Prostate gland (tissue), 2 donors: ENCODE data around the gene GASK1A. TPM values are rescaled to one million over a fixed set of nuclear protein-coding genes. Genes with fewer than 3 reads are reported as not detected.
A peak's percentile ranks its signal among the peaks of the same experiment; 100 is the strongest.

Experiments used
- DNase-seq: peaks from one replicate; pipeline ENCODE4 v3.0.0-alpha.2; 2019; ENCODE audit warnings: low spot score
- H3K27ac ChIP-seq, 2 donors: fragments of 200-600 bp; sonication (generic); 2 replicates each; pipeline ENCODE4 v1.5.1; 2017 to 2019
- H3K27me3 ChIP-seq: fragments of 200-600 bp; sonication (generic); replicated peaks from 2 replicates; pipeline ENCODE4 v1.5.1; 2019; ENCODE audit not compliant: insufficient read depth
- H3K36me3 ChIP-seq, 2 donors: fragments of 200-600 bp; sonication (generic); 1 replicate in 1 of 2; 2 replicates in 1 of 2; pipeline versions ENCODE4 v1.5.1 to v1.8.1; 2017 to 2019
- H3K4me1 ChIP-seq: fragments of 200-600 bp; sonication (generic); replicated peaks from 2 replicates; pipeline ENCODE4 v1.5.1; 2019
- H3K4me3 ChIP-seq, 2 donors: fragments of 200-600 bp; sonication (generic); 2 replicates each; pipeline ENCODE4 v1.5.1; 2017 to 2019
- H3K9me3 ChIP-seq: fragments of 200-600 bp; sonication (generic); 2 replicates; pipeline ENCODE4 v1.5.1; 2017
- CTCF ChIP-seq, 4 experiments: fragments of 200-600 bp in 2 of 4; fragments of 450-650 bp in 2 of 4; sonication (generic) in 2 of 4; IDR thresholded peaks; 1 replicate in 3 of 4; 2 replicates in 1 of 4; pipeline ENCODE4 v1.5.1; 2016 to 2019; ENCODE audit warnings: antibody characterized with exemption in 4 of 4, mild to moderate bottlenecking in 2 of 4, moderate library complexity in 2 of 4
- POLR2A ChIP-seq: fragments of 450-650 bp; IDR thresholded peaks from one replicate; pipeline ENCODE4 v1.6.1; 2016; ENCODE audit warnings: antibody characterized with exemption, mild to moderate bottlenecking
- POLR2AphosphoS5 ChIP-seq: sonication (generic); formaldehyde crosslinking; IDR thresholded peaks from one replicate; pipeline ENCODE4 v1.6.1; 2017; ENCODE audit warnings: antibody characterized with exemption
- WGBS: methylation state at CpG from one replicate; pipeline ENCODE4 v1.1.5; 2018; 5-methylcytosine and 5-hydroxymethylcytosine counted together
- intact Hi-C: fragments of 100-400 bp; cut with DNase I; formaldehyde crosslinking; loops from one replicate; pipeline ENCODE4 v1.14.2; 2022
- total RNA-seq, 2 donors: library from RNA; depleted of rRNA; stranded (reverse); fragments of >200 nt; gene quantifications; one replicate each; pipeline ENCODE4 v1.1.0, GENCODE V29; 2016

GASK1A gene
- total RNA-seq, 2 donors from 2014 or later: 4.7 to 17.5 TPM

GRCh38 chr3:43082457-43082856 is 103.3 kb downstream of the GASK1A start:
- Histone ChIP-seq H3K9me3 (no peaks in the 10 kb centered on the region), H3K4me1 (no peaks in the 10 kb centered on the region), H3K27me3 (no peaks in the 10 kb centered on the region), H3K36me3 (peaks cover 0 to 5% of the 10 kb centered on the region in 2 donors), H3K27ac (no peak overlapping the region), H3K4me3 (no peak overlapping the region)
- no peak for DNase-seq
- 97% methylated on average over 2 of the region's 2 CpGs for WGBS
- intact Hi-C loops: no loop called here
- no peak for TF ChIP-seq POLR2AphosphoS5
- TF ChIP-seq CTCF (IDR thresholded peaks at IDR 0.05): no peak
- TF ChIP-seq POLR2A: no peak

GRCh38 chr3:43086460-43087165 is 107.5 kb downstream of the GASK1A start:
- WGBS: 61% methylated on average over 6 of the region's 6 CpGs

GRCh38 chr3:43087249-43087776 is 108.2 kb downstream of the GASK1A start:
- intact Hi-C loops: loop anchor here (5.0 kb wide), 1 partner anchor 125 kb away; no protein-coding TSS in a partner anchor
- 92% methylated on average over 5 of the region's 5 CpGs for WGBS
- TF ChIP-seq POLR2AphosphoS5 (no peak), CTCF (IDR thresholded peaks at IDR 0.05) (no peak), POLR2A (no peak)
- Histone ChIP-seq H3K27ac (no peak overlapping the region), H3K27me3 (no peaks in the 10 kb centered on the region), H3K4me1 (no peaks in the 10 kb centered on the region), H3K36me3 (no peaks in the 10 kb centered on the region), H3K4me3 (no peak overlapping the region), H3K9me3 (no peaks in the 10 kb centered on the region)
- DNase-seq: no peak

More at GRCh38 chr3:43086460-43087165, 107.5 kb downstream of the GASK1A start:
- Histone ChIP-seq H3K9me3 (no peaks in the 10 kb centered on the region), H3K36me3 (no peaks in the 10 kb centered on the region), H3K27me3 (no peaks in the 10 kb centered on the region), H3K4me1 (no peaks in the 10 kb centered on the region), H3K4me3 (no peak overlapping the region), H3K27ac (no peak overlapping the region)
- DNase-seq: no peak
- intact Hi-C loops: loop anchor here (5.0 kb wide), 1 partner anchor 124 kb away; no protein-coding TSS in a partner anchor
- TF ChIP-seq POLR2A: no peak
- peak; percentile 7 for TF ChIP-seq POLR2AphosphoS5
- TF ChIP-seq CTCF (IDR thresholded peaks at IDR 0.05): no peak

GRCh38 chr3:43089081-43089480 is 110.0 kb downstream of the GASK1A start:
- WGBS: 99% methylated on average over 4 of the region's 4 CpGs
- H3K4me3 ChIP-seq: no peak overlapping the region
- no peaks in the 10 kb centered on the region for H3K4me1 ChIP-seq

More at GRCh38 chr3:43089081-43089480, 110.0 kb downstream of the GASK1A start:
- H3K27me3 ChIP-seq: no peaks in the 10 kb centered on the region
- intact Hi-C loops: loop anchor here (5.0 kb wide), 1 partner anchor 127 kb away; no protein-coding TSS in a partner anchor
- TF ChIP-seq CTCF (IDR thresholded peaks at IDR 0.05) (no peak), POLR2A (no peak), POLR2AphosphoS5 (no peak)
- H3K27ac ChIP-seq: no peak overlapping the region
- H3K9me3 ChIP-seq: no peaks in the 10 kb centered on the region
- no peaks in the 10 kb centered on the region for H3K36me3 ChIP-seq
- DNase-seq: no peak
